ENCODE results near the gene PGGT1B.

DNA sequence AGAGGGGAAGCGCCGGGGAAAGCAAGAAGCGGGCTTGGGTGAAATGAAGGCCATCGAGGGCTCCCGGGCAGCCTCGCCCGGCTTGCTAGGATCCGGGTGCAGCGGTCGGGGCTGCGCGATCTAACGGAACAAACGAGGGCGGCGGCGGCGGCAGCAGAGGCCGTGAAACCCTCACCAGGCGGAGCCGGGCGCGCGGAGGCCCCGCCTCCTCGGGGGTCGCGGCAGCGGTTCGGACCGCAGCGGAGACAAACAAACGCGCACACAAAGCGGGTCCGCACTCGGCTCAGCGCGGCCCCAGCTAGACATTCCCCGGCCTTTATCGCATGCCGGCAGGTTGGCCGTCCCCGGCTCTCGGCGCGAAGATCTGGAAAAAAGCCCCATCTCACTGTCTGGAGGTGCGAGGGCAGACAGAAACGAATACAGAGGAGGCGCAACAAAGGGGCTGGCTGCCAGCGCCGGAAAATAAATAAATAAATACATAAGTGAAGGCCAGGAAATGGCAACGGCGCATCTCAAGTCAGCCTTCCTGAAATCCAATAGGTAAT is 82.4 kb downstream of the PGGT1B start:
- TF ChIP-seq GATA2 (CRISPR knock-in tag; IDR thresholded peaks at IDR 0.05), result no peak
- no peak for TF ChIP-seq RAD51 (IDR thresholded peaks at IDR 0.05; ENCODE audit: borderline replicate concordance, low read depth)
- TF ChIP-seq HBP1 (CRISPR knock-in tag; IDR thresholded peaks at IDR 0.05), result no peak
- TF ChIP-seq YY1 (IDR thresholded peaks at IDR 0.05; ENCODE audit: borderline replicate concordance in 1 of 3, control insufficient read depth in 1 of 3, extremely low read depth in 1 of 3, insufficient read depth in 3 of 3, insufficient read length in 1 of 3, insufficient replicate concordance in 2 of 3, low read depth in 1 of 3, low read length in 2 of 3), result no peak
- TF ChIP-seq RAD21 (CRISPR knock-in tag; conservative IDR thresholded peaks at IDR 0.05 in 1 of 2, IDR thresholded peaks at IDR 0.05 in 1 of 2), result no peak
- no peak for TF ChIP-seq ATF1 (CRISPR knock-in tag; IDR thresholded peaks at IDR 0.05)
- TF ChIP-seq ATF1 (tag; IDR thresholded peaks at IDR 0.05), result no peak
- TF ChIP-seq IRF1 (CRISPR knock-in tag; IDR thresholded peaks at IDR 0.05; ENCODE audit: borderline replicate concordance), result no peak
- TF ChIP-seq ZNF24 (IDR thresholded peaks at IDR 0.05), result no peak
- TF ChIP-seq, protein P1, sequence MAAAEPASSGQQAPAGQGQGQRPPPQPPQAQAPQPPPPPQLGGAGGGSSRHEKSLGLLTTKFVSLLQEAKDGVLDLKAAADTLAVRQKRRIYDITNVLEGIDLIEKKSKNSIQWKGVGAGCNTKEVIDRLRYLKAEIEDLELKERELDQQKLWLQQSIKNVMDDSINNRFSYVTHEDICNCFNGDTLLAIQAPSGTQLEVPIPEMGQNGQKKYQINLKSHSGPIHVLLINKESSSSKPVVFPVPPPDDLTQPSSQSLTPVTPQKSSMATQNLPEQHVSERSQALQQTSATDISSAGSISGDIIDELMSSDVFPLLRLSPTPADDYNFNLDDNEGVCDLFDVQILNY (CRISPR knock-in tag; IDR thresholded peaks at IDR 0.05), result no peak
- TF ChIP-seq CCAR2 (IDR thresholded peaks at IDR 0.05; ENCODE audit: low read depth, low read length), result no peak
- TF ChIP-seq RNF219 (CRISPR knock-in tag; IDR thresholded peaks at IDR 0.05), result no peak
- no peak for TF ChIP-seq POLR2AphosphoS5 (IDR thresholded peaks at IDR 0.05; ENCODE audit: control insufficient read depth, insufficient read depth, low read depth, low read length)
